HG02678 (cell line): ENCODE results near the gene HAND1.

ENCODE experiments used
- ATAC-seq: cut with Tn5 transposase; IDR thresholded peaks from one replicate; pipeline ENCODE4 v1.9.1; 2021; ENCODE audit warnings: mild to moderate bottlenecking, moderate library complexity; ENCODE audit not compliant: unreplicated experiment

The HAND1 gene

GRCh38 chr5:154478224-154478565 lies at the start of gene HAND1:
HAND1 (minus strand) TSS chr5:154478227; CDS start chr5:154478008, 219 bp downstream.
- no peak for ATAC-seq

GRCh38 chr5:154526231-154527226 lies 48.5 kb upstream of the HAND1 start:
- no peak for ATAC-seq

- no peak for ATAC-seq
Observed at GRCh38 chr5:154524859-154525258, 46.8 kb upstream of the HAND1 start.

GRCh38 chr5:154524181-154524580 lies 46.2 kb upstream of the HAND1 start:
- ATAC-seq, result no peak

- no peak for ATAC-seq
Observed at GRCh38 chr5:154523709-154524108, 45.7 kb upstream of the HAND1 start.

GRCh38 chr5:154523104-154523503 lies 45.1 kb upstream of the HAND1 start:
- no peak for ATAC-seq

GRCh38 chr5:154522284-154522683 lies 44.3 kb upstream of the HAND1 start:
- ATAC-seq, result no peak

- ATAC-seq, result no peak
Observed at GRCh38 chr5:154521756-154522155, 43.7 kb upstream of the HAND1 start.

GRCh38 chr5:154520861-154521453 lies 42.9 kb upstream of the HAND1 start:
- no peak for ATAC-seq

- no peak for ATAC-seq
Observed at GRCh38 chr5:154519359-154519758, 41.3 kb upstream of the HAND1 start.

- ATAC-seq, result no peak
Observed at GRCh38 chr5:154518438-154518867, 40.4 kb upstream of the HAND1 start.

GRCh38 chr5:154517810-154518437 lies 39.9 kb upstream of the HAND1 start:
- ATAC-seq, result no peak

- no peak for ATAC-seq
Observed at GRCh38 chr5:154517181-154517580, 39.2 kb upstream of the HAND1 start.

- no peak for ATAC-seq
Observed at GRCh38 chr5:154516475-154516874, 38.4 kb upstream of the HAND1 start.

- ATAC-seq, result peak; percentile 74
Observed at GRCh38 chr5:154515488-154515887, 37.5 kb upstream of the HAND1 start.

- ATAC-seq, result peak; percentile 56
Observed at GRCh38 chr5:154514331-154514730, 36.3 kb upstream of the HAND1 start.

GRCh38 chr5:154513669-154514084 lies 35.6 kb upstream of the HAND1 start:
- ATAC-seq, result peak; percentile 37

- no peak for ATAC-seq
Observed at GRCh38 chr5:154511984-154512383, 34.0 kb upstream of the HAND1 start.

GRCh38 chr5:154509784-154510555 lies 31.9 kb upstream of the HAND1 start:
- ATAC-seq, result no peak

GRCh38 chr5:154508114-154508513 lies 30.1 kb upstream of the HAND1 start:
- ATAC-seq, result no peak

GRCh38 chr5:154506716-154507080 lies 28.7 kb upstream of the HAND1 start:
- no peak for ATAC-seq
